ENCODE results near the gene SERPINE3.

Gene SERPINE3

DNA sequence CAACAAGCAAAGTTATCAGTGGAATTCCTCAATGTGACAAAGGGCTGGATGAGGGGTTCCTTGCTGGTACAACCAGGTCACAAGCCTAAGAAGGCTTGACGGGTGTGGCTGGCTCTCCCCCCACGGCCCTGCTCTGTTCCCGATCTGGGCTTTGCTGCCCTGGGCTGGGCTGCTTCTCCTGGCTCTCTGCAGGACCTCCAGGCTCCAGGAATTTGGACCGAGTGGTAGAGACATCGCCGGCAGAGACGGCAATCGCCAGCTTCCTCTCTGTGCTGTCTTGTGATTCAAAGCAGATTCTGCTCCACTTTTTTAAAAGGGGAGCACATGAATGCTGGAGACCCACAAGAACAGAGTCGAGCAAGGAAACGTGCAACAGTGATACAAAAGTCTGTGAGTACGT lies at the start of gene SERPINE3:
Gene SERPINE3, plus strand, starts transcription at position 338 of the 400 bp plus-strand sequence. CDS start 1,401 bp downstream, outside the sequence.
- DNase-seq, result no peak

DNA sequence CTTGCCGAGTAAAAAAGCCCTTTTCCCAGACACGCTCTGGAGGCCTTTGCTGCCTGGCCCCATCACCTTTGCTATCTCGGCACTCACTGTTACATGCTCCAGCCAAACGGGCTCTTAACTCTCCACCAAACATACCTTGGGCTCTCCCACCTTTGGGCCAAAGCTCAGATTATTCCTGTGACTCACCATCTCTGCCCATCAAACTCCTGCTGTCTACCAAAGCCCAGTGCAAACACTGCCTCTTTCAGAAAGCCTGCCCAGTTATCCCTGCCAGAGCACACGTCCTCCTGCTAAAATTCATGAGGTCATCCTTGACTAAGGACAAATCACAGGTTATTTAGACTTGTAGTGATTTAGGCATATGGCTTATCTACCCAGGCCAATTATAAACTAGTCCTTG lies 48.1 kb upstream of the SERPINE3 start:
- DNase-seq, result no peak

DNA sequence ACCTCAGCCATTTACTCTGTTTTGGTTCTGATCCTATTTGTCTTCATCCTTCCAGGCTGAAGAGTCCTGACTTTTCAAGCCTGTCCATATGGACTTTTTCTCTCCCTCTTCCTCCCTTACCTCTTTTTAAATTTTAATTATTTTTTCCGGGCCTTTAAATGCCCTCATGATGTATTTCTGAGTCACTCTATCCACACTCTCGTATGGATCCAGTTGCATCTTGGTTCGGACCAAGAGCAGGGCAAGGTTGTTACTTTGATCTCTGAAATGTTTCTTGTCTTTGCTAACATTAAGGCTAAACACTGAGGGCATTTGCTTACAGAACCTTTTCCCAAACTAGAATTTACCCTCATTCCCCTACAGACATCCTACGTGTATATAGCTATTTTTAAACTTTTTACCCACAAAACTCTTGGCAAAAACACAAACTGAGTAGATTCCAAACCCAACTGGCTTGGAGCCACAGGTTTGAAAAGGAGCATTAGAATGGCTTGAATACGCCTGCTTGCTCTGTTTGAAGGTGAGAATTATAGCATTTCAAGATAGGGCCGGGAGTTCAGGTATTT lies 47.4 kb upstream of the SERPINE3 start:
- DNase-seq, result no peak

DNA sequence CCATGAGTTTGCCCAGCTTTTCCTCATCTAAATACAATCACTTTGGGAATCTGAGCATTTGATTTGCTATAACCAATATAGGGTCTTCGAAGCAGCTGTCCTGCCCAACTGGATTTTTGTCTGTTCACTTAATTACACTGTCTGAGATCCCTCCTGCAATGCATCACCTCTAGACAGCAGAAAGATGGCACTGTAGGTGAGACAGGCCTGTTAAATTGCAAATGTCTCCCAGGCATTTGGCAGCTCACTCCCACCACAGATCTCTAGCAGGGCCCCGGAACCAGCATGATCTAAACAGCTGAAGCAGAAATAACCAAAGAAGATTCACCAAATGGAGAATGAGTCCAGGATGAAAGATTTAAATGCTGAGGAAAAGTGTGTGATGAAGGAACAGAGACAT lies 41.9 kb upstream of the SERPINE3 start:
- DNase-seq, result no peak

DNA sequence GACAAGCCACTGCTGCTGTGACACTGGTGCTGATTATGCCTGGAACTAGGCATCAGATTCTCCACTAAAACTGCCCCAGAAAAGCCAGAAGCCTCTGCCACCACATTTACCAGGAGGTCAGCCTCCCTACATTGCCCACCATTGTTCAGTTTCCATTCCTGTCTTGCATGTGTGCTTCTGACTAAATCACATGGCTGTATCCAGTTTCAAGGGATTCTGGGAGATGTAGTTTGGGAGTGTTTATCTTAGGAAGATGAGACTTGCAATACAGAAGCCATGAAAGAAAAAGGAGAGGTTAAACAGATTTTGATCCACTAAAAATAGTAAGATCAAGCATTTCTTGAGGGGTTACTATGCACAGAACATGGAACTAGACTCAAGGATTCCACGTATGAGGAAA lies 40.7 kb upstream of the SERPINE3 start:
- DNase-seq, result no peak

DNA sequence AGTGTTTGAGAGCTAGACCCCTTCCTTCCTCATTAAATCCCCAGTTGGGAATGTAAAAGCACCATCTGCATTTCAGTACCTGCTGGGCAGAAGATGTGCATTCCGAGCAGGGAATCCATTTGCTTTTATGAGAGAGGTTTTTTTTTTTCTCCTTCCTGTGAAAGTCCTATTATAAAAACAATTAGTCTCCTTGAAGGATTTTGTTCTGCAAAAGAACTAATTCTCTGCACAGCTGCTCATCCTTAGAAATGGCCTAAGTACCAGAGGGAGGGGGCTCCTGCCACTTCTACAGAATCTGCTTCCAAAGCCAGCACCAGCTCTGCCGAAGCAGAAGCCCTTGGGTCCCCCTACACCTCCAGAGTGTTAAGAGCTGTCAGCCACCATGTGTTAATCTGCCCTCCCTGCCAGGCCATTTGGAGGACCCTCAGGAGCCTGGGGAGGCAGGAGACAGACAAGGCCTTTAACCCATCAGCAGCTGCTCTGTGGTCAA lies 36.4 kb upstream of the SERPINE3 start:
- DNase-seq, result no peak

DNA sequence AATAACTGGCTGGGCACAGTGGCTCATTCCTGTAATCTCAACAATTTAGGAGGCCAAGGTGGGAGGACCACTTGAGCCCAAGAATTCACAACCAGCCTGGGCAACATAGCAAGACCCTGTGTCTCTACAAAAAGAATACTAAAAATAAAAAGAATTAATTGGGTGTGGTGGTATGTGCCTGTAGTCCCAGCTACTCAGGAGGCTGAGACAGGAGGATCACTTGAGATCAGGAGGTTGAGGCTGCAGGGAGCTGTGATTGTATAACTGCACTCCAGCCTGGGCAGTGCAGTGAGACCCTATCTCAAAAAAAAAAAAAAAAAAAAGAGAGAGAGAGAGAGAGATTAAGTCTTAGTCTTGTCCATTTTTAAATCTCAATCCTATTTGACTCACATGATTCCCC lies 35.6 kb upstream of the SERPINE3 start:
- DNase-seq, result no peak

DNA sequence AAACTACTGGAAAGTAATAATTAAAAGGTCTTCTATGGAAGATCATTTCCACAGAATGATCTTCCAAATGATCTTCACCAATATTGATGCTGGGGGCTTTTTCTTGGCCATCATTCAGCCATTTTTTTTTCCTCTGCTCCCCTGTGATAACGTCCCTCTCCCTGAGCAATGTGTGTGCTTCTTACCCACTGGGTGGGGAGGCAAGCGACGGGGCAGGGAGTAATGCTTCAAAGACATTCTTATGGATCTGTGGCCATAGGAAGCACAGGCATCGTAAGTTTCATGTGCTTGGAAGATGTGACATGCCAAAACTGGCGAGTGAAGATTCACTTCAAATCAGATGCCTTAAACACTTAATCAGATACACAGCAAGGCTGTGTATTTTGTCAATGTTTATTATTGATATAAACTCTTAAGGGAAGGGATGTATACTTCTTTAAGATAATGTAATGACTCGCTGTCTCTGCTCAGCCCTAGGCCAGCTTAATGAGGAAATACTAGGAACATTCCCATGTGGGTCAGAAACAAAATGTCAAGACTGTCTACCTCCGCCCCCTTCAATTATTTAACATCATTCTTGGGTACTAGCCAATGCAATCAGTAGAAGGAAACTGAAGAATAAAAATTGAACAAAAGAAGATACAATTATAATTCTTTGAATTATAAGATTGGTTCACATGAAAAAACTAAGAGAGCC lies 34.1 kb upstream of the SERPINE3 start:
- DNase-seq, result no peak

DNA sequence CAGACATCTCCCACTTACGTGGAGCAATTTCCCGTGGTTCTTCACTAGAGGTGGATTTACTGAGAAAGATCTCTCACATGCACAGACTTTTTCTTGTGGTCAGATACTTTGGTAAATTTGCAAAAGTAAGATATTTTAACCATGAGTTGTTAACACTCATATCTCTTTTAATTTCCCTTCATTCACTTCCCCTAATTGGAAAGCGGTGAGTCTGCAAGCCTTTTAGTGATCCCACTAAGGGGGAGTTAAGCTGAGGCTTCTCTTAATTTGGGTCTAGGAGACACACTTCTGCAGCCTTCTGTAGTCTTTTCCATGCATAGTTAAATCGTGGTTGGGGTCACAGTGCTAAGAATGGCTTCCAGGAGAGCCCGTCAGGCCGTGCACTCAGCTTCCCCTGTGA lies 30.7 kb upstream of the SERPINE3 start:
- no peak for DNase-seq

DNA sequence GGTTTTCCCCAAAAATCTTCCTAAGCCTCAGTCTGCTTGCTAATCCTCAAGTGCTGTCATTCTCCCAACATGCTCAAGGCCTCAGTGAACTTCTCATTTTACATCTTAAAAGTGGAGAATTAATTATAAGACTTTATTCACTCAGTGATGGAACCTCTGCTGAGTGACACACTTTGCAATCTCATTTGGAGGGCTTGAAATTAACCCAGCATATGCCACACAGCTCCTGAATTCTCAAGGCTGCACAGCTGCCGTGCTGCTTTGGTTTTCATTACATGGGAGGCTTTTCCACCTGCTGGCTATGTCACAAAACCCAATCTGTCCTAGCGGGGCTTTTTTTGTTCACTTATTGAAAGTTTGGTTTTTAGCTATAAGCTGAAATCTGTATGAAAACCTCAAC lies 28.3 kb upstream of the SERPINE3 start:
- no peak for DNase-seq

DNA sequence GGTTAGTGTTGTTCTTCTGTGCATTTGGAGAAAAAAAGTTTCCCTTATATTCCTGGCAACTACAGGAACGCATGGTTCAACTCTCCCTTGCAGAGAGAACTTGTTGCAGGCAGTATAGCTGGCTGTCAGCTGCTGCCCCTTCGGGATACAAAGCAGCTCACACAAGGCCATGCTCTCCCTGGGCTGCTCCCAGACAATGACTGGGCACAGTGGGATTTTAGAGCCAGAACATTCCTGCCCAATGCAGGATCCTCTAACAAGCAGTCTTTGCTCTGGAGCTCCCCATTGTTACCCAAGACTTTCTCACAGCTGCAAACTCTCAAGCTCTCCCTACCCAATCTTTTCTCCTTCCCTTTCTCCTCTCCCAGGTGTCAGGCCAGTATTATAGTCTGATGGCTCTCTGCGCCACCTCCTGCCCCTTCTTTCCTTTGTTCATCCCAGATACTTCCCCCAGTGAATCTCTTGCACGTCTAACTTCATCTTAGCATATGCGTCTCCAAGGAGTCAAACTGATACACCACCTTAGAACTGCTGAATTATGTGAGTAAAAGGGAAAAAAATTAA lies 27.5 kb upstream of the SERPINE3 start:
- no peak for DNase-seq

DNA sequence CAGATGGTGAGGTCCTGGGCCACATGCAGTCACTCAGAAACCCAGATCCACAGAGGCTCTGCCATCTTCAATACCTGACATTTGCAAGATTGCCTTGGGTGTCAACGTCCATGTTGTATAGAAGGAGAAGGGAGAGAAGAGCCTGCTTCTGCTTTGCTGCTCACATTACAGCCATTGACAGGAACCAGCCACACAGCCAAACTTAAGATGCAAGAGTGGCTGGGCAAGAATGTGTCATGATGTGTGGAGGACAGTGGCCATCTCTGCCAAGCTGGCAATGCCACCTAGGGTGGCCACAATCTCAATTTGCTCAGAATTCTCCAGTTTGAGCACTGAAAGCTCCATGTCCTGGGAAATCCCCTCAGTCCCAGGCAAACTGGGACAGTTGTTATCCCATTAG lies 25.9 kb upstream of the SERPINE3 start:
- DNase-seq, result no peak

DNA sequence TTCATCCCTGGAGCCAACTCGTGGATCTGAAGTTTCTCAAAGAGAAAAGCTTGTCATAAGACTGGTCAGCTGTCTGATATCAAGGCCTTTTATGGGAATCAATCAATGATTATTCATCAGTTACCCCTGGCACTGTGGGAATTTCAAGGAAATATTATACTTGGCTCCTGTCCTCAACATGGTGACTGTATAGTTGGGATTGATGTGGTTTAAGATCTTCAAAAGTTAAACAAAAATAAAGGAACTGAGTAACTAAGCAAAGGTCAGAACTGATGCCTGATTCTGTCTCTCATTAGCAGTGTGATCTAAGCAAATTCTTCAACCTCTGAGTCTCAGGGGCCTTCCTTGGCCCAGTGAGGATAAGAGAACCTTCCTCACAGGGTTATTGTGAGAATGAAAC lies 22.2 kb upstream of the SERPINE3 start:
- DNase-seq, result no peak

DNA sequence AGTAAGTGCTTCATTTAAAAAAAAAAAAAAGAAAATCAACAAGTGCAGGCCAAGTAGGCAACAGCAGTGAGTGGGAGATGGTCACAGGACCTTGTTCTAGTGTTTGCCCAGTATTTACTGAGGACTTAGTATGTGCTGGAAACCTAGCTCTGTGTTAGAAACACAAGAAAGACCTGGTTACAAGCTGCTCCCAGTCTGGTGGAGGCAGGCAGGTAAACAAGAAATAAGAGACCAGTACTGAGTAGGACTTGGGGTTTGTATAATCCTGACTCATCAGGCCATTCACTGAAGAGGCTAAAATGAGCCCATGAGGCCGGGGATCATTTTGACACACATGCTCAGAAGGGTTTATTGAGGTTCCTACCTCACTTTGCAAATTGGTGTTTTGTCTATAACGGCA lies 21.5 kb upstream of the SERPINE3 start:
- no peak for DNase-seq

DNA sequence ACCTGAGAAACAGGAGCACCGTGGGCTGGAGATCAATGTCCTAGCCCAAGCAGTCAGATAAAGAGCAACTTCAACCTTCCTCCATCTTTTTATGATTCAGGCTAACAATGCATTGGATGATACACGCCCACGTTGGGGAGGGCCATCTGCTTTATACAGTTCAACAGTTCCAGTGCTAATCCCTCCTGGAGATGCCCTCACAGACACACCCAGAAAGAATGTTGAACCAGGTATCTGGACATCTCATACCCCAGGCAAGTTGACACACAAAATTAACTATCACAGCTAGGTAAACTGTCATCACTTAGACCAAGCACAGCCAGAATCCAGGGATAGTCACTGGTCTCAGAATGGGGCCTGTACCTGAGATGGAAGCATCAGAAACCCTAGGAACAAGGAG lies 20.6 kb upstream of the SERPINE3 start:
- DNase-seq, result no peak

DNA sequence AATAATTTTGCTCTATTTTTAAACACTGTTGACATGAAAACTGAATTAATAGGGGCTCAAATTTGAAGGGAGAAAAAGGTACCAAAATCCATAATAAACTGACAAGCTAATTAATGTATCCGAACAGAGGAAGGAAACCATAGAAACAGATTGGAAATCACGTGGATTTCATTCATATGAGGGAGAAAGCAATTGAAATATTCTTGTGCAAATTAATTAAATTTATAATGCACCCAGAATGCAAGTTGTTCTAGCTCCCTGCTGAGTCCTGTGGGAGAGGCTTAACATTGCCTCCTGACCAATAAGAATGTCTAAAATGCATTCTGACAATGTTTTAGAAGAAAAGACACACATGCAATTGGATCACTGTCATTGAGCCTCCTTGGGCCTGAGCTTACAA lies 17.7 kb upstream of the SERPINE3 start:
- no peak for DNase-seq

DNA sequence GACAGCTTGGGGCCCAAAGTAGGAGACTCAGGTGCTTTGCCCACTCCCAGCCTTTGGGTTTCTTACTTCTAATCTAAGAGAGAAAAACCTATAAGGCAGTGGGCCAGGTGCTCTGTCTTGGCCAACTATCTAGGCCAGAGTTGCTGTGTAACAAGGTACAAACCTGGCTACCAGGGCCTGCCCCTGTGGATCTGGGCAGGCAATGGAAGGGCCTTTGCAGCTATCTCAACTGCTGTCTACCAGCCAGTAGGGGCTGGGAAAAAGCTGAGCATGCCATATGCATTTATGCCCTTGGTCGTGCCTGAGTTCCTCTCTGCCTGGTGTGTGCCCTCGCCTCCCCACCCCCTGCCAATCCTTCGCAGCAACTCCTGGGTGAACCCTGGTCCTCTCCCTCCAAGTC lies 16.7 kb upstream of the SERPINE3 start:
- no peak for DNase-seq

DNA sequence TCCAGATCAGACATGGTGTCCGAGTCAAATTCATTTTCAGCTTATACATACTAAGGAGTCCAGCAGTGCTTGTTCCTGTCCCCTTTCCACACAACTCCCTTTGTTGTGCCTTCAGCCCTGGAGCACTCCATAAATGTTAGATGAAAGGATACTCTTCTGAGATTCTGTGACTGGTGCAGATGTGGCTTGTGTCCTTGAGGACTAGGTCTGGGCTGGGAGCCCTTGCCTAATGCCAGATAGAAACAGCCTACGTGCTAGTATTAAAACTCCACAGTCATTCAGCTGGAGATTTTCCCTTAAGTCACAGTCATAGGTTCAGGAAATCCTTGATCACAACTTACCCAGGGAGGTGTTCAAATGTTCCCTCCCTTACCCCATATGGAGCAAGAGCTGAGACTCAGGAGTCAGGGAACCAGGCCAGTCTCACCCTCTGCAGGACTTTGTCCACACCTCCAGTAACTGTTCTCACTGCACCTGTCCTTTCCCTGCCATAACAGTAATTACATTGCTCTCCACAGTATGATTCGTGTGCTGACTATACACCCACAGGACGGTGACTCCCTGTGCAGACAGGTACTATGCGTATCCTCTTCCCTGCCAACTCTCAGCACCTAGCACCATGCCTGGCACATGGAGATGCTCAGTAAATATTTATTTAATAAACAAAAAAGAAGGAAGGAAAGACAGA lies 15.5 kb upstream of the SERPINE3 start:
- DNase-seq, result no peak

DNA sequence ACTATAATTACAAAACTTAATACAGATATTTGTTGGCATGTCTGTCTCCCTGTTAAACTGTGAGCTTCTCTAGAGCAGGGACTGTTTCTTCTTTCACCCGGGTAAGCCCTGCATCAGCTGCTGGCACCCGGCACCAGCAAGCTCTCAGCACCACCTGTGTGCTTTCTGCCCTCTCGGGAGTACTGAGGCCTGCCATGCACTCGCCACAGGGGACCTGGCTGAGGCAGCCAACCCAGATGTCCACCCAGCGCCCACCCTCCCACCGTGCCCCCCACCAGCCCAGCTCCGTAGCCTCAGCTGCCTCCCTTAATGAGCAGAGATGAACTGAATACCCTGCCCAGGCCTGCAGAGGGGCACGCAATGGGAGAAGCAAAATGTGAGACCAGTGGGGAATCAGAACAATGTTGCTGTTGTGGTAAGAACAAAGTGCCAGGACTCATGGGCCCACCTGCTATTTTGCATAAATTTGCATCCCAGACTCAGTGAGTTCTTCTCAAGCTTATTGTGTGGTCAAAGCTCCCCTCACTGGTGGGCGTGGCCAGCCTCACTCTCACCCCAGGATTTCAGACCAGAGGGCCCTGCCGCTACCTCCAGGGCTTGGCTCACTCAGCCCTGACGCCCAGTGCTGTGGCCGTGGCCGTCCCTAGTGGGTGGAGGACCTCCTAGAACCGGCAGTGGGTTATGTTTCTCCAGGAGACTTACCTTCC lies 14.6 kb upstream of the SERPINE3 start:
- no peak for DNase-seq

DNA sequence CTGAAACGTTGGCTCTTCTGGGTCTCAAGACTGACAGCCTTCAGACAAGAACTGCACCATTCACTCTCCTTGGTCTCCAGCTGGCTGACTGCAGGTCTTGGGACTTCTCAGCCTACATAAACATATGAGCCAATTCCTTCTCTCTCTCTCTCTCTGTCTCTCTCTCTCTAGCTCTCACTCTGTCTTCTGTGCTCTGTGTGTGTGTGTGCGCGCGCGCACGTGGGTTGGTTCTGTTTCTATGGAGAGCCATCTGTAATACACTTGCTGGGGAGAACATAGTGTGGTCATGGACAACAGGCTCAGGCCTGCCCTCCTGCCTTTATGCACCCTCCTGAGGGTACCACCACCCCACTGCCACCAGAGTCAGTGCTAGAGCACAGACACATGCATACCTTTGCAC lies 13.7 kb upstream of the SERPINE3 start:
- DNase-seq, result no peak

DNA sequence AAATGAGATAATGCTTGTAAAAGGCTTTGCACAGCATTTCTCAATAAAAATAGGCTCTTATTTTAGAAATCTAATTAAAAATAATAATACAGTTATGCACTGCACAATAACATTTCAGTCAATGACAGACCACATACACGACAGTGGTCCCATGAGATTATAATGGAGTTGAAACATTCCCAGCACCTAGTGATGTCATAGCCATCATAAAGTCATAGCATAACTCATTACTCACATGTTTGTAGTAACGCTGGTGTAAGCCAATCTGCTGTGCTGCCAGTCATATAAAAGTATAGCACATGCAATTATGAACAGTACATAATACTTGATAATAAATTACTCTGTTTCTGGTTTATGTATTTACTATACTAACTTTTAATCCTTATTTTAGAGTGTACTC lies 12.7 kb upstream of the SERPINE3 start:
- DNase-seq, result no peak

DNA sequence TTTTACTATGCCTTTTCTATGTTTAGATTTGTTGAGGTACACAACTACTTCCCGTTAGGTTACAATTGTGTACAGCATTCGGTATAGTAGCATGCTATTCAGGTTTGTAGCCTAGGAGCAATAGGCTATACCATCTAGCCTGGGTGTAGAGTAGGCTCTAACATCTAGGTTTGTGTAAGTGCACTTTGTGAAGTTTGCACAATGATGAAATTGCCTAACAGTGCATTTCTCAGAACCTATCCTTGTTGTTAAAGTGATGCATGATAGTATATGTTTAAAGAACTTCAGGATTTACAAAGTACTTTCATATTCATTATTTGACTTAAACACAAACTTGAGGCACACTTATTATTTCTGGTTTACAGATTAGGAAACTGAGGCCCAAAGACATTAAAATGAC lies 11.5 kb upstream of the SERPINE3 start:
- DNase-seq, result no peak

DNA sequence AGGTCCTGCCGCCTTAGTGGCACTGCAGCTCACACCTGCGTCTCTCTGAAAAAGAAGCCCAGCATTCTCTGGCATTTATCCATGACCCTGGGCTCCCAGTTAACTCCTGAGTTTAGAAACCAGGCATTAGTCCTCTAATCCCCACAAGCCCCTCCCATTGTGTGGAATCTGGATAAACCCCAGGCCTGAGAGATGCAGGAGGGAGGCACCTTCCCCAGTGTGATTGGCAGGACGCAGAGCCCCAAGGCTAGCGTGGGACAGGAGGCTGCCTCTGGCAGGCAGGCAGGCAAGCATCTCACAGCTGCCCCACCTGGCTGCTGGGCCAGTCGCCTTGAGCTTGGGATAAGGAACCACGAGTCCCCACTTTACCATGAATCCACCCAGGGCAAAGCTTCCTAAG lies 11.0 kb upstream of the SERPINE3 start:
- DNase-seq, result no peak

All from CD4-positive, alpha-beta T cell treated with Interleukin-17A for 1 hour (primary cell).